ENCODE data around the gene ERICH4. TPM values are rescaled to one million over a fixed set of nuclear protein-coding genes. Genes with fewer than 3 reads are reported as not detected.
A peak's percentile ranks its signal among the peaks of the same experiment; 100 is the strongest.

The ERICH4 gene
- total and polyA plus RNA-seq, 2 of the 8 experiments (the other 6 are each of a cell fraction or from before 2014, with no cell fraction given), result not detected

GRCh38 chr19:41439441-41440222, 3.3 kb upstream of the ERICH4 start, which contains the start of gene DMAC2:
Gene DMAC2, minus strand, starts transcription at chr19:41439912. Its CDS starts 13 bp downstream, at chr19:41439899.
- H3K79me2 ChIP-seq (ENCODE audit: control insufficient read depth in 1 of 2, insufficient read depth in 2 of 2, low read length in 2 of 2), result peaks cover 0 to 8% of the 10 kb centered on the region in 2 experiments; a peak in 1 of 4 replicates
- 6% methylated on average over 38 of the region's 40 CpGs; no CpG with 5 or more reads in 1 of the 2 experiments for WGBS, 2 experiments (ENCODE audit: extremely low coverage in 1 of 2, insufficient coverage in 1 of 2, insufficient read length in 1 of 2, insufficient replicate concordance in 2 of 2, low coverage in 1 of 2, low lambda C conversion rate in 2 of 2, missing lambda C conversion rate in 1 of 2)
- H3K23me2 ChIP-seq (ENCODE audit: low read depth, low read length), result peaks cover 2% of the 10 kb centered on the region; the same call in 1 of the 2 replicates
- H3K79me1 ChIP-seq (ENCODE audit: low read depth, low read length), result 0 out of 2 replicates have a peak, but pooled peaks cover 4% of the 10 kb centered on the region
- peak within 1 kb of the TSS; percentile 98 for H3K27ac ChIP-seq (ENCODE audit: low read depth, low read length)
- H3K36me3 ChIP-seq (ENCODE audit: control insufficient read depth in 2 of 4, insufficient read depth in 4 of 4, low read length in 3 of 4), result peaks cover 0 to 6% (median 2%) of the 10 kb centered on the region in 4 experiments; a peak in 2 of 8 replicates
- peak within 1 kb of the TSS; percentile 98 for H4K91ac ChIP-seq (replicated peaks; ENCODE audit: insufficient read length, low read length)
- H2AFZ ChIP-seq (ENCODE audit: low read length), result peak within 1 kb of the TSS; percentile 83; the same call in 1 of the 2 replicates
- DNase-seq (ENCODE audit: low read depth in 1 of 2, low spot score in 2 of 2) (peak; percentile 92 to 96), FAIRE-seq (peak; percentile 99)
- ChIA-PET CTCF (ENCODE audit: partially characterized antibody) (interaction anchor here (0.5 to 20.4 kb wide), 13 partner anchors 8 to 886 kb away, joined by 3 to 364 read pairs (median 4); no protein-coding TSS in a partner anchor), POLR2A (ENCODE audit: partially characterized antibody) (interaction anchor here (0.5 to 6.4 kb wide), 35 partner anchors 8 to 1125 kb away, joined by 3 to 87 read pairs (median 4); partner anchors contain the start of genes B3GNT8, B9D2, BCKDHA and EXOSC5)
- peak within 1 kb of the TSS; percentile 81 to 99 (median 90) for H3K4me3 ChIP-seq (ENCODE audit: extremely low read depth in 1 of 4, insufficient read depth in 2 of 4, low read depth in 3 of 4, low read length in 4 of 4)
- H2BK120ac ChIP-seq (replicated peaks; ENCODE audit: low read depth, low read length), result no peak within 1 kb of the TSS
- H3K9me3 ChIP-seq (ENCODE audit: insufficient read depth in 2 of 2, low read depth in 1 of 2, low read length in 1 of 2), result no peaks in the 10 kb centered on the region
- H2BK20ac ChIP-seq (ENCODE audit: low read length), result no peak within 1 kb of the TSS
- H2BK5ac ChIP-seq (ENCODE audit: low read depth, low read length), result peak within 1 kb of the TSS; percentile 99
- 0 out of 2 replicates have a peak within 1 kb of the TSS, but pooled peaks have one; percentile 61 for H2BK15ac ChIP-seq (ENCODE audit: low read length)
- no peaks in the 10 kb centered on the region for H4K20me1 ChIP-seq (replicated peaks in 1 of 2; ENCODE audit: control insufficient read depth in 1 of 2, insufficient read depth in 2 of 2, low read length in 2 of 2)
- H2BK12ac ChIP-seq (ENCODE audit: low read depth, low read length), result peak within 1 kb of the TSS; percentile 77; the same call in 1 of the 2 replicates
- H3K9ac ChIP-seq (replicated peaks in 1 of 4; ENCODE audit: extremely low read depth in 1 of 4, low read depth in 3 of 4, low read length in 3 of 4), result peak within 1 kb of the TSS; percentile 95 to 98 (median 97)
- H3K23ac ChIP-seq (ENCODE audit: insufficient read length), result no peak within 1 kb of the TSS
- H3K4ac ChIP-seq (replicated peaks; ENCODE audit: insufficient read length, low read depth, low read length), result no peak within 1 kb of the TSS
- peak within 1 kb of the TSS; percentile 97 for H4K5ac ChIP-seq (ENCODE audit: insufficient read length, low read depth, low read length)
- no peak within 1 kb of the TSS for H3K14ac ChIP-seq (ENCODE audit: insufficient read length)
- H4K8ac ChIP-seq (ENCODE audit: extremely low read depth, insufficient read depth, low read length), result peak within 1 kb of the TSS; percentile 100
- H2AK5ac ChIP-seq (ENCODE audit: low read depth, low read length), result no peak within 1 kb of the TSS
- H3K27me3 ChIP-seq (replicated peaks in 1 of 4; ENCODE audit: control insufficient read depth in 3 of 4, extremely low read depth in 1 of 4, insufficient read depth in 3 of 4, low read length in 3 of 4), result no peaks in the 10 kb centered on the region
- H3K4me2 ChIP-seq (ENCODE audit: insufficient read depth in 1 of 2, low read depth in 2 of 2, low read length in 2 of 2), result peak within 1 kb of the TSS; percentile 67 to 81
- H3K4me1 ChIP-seq (replicated peaks in 1 of 4; ENCODE audit: control insufficient read depth in 3 of 4, insufficient read depth in 4 of 4, low read length in 3 of 4), result no peaks in the 10 kb centered on the region
- H3K56ac ChIP-seq (replicated peaks; ENCODE audit: insufficient read length, low read depth, low read length), result peak within 1 kb of the TSS; percentile 93
- peak within 1 kb of the TSS; percentile 100 for H3K18ac ChIP-seq (ENCODE audit: extremely low read depth, low read length)
- TF ChIP-seq CBX8 (IDR thresholded peaks at IDR 0.05; ENCODE audit: borderline replicate concordance, low read depth, low read length) (no peak), TBP (IDR thresholded peaks at IDR 0.05; ENCODE audit: low read depth, low read length) (peak; percentile 91), EP300 (IDR thresholded peaks at IDR 0.05; ENCODE audit: borderline replicate concordance in 1 of 2, low read depth in 2 of 2, low read length in 2 of 2) (no peak), CTCF (IDR thresholded peaks at IDR 0.05; ENCODE audit: control extremely low read depth in 1 of 3, insufficient read depth in 1 of 3, low read depth in 1 of 3, low read length in 3 of 3) (peak; percentile 47 to 76 (median 72)), CTBP2 (IDR thresholded peaks at IDR 0.05; ENCODE audit: borderline replicate concordance, insufficient read depth, insufficient read length, low read length) (no peak), GTF2F1 (IDR thresholded peaks at IDR 0.05; ENCODE audit: borderline replicate concordance, low read depth, low read length) (no peak), RFX5 (IDR thresholded peaks at IDR 0.05; ENCODE audit: borderline replicate concordance, low read depth, low read length) (no peak)
